SK-N-SH (cell line): Measurements from ENCODE around the gene CLDN9. TPM values are rescaled to one million over a fixed set of nuclear protein-coding genes. Genes with fewer than 3 reads are reported as not detected.

Experiments used
- CTCF ChIA-PET: fragments of 300-600, 350-600 bp; formaldehyde crosslinking; extraction: SDS; loops from one replicate; lab custom pipeline; 2021; lab: Yijun Ruan, JAX
- POLR2A ChIA-PET: fragments of 350-600 bp; sonication (Branson Sonifier 250); formaldehyde crosslinking; extraction: SDS; loops from one replicate; lab custom pipeline; 2020; ENCODE audit warnings: antibody characterized with exemption, inconsistent platforms; lab: Yijun Ruan, JAX
- DNase-seq: peaks from one replicate; pipeline ENCODE4 v3.0.0; 2012
- H2AFZ ChIP-seq: fragments of 200-600 bp; sonication (generic); 2 replicates; pipeline ENCODE4 v1.8.1; 2016; ENCODE audit warnings: antibody characterized with exemption, mild to moderate bottlenecking, low read depth
- H3F3A ChIP-seq: fragments of 200-600 bp; sonication (generic); replicated peaks from 2 replicates; pipeline ENCODE3; 2016; ENCODE audit warnings: antibody characterized with exemption, mild to moderate bottlenecking; ENCODE audit not compliant: insufficient read depth
- H3K27ac ChIP-seq, 2 experiments: fragments of 200-500 bp in 1 of 2; fragments of 200-600 bp in 1 of 2; sonication (Bioruptor generic) in 1 of 2; sonication (generic), shearing (Covaris generic) in 1 of 2; 2 replicates each; pipeline versions ENCODE4 v1.5.1 to v1.6.1; 2014 to 2016; ENCODE audit warnings: low read depth in 2 of 2, inconsistent platforms in 1 of 2, low read length in 1 of 2, mild to moderate bottlenecking in 1 of 2, mixed read lengths in 1 of 2
- H3K27me3 ChIP-seq: fragments of 200-600 bp; sonication (generic), shearing (Covaris generic); 2 replicates; pipeline ENCODE4 v1.6.1; 2016; ENCODE audit warnings: mixed run types; ENCODE audit not compliant: insufficient read depth
- H3K36me3 ChIP-seq, 2 experiments: fragments of 200-500 bp in 1 of 2; fragments of 200-600 bp in 1 of 2; sonication (Bioruptor generic) in 1 of 2; sonication (generic) in 1 of 2; replicated peaks in 1 of 2; 2 replicates each; pipeline versions ENCODE3 to v1.5.1; 2014 to 2016; ENCODE audit warnings: low read length in 1 of 2, mild to moderate bottlenecking in 1 of 2; ENCODE audit not compliant: insufficient read depth in 2 of 2, control insufficient read depth in 1 of 2
- H3K4me1 ChIP-seq, 2 experiments: fragments of 200-500 bp in 1 of 2; fragments of 200-600 bp in 1 of 2; sonication (Bioruptor generic) in 1 of 2; sonication (generic), shearing (Covaris generic) in 1 of 2; 2 replicates each; pipeline versions ENCODE4 v1.5.1 to v1.6.1; 2014 to 2016; ENCODE audit warnings: low read depth in 1 of 2, low read length in 1 of 2, mixed run types in 1 of 2; ENCODE audit not compliant: insufficient read depth in 2 of 2, control insufficient read depth in 1 of 2
- H3K4me2 ChIP-seq: fragments of 200-600 bp; sonication (generic), shearing (Covaris generic); 2 replicates; pipeline ENCODE4 v1.6.1; 2017; ENCODE audit warnings: mixed run types
- H3K4me3 ChIP-seq, 2 experiments: fragments of 200-500 bp in 1 of 2; fragments of 200-600 bp in 1 of 2; sonication (Bioruptor generic) in 1 of 2; sonication (generic), shearing (Covaris generic) in 1 of 2; 2 replicates each; pipeline versions ENCODE4 v1.5.1 to v1.8.1; 2014 to 2016; ENCODE audit warnings: low read depth in 2 of 2, inconsistent platforms in 1 of 2, low read length in 1 of 2, mild to moderate bottlenecking in 1 of 2, mixed read lengths in 1 of 2, moderate library complexity in 1 of 2
- H3K79me2 ChIP-seq: fragments of 200-600 bp; sonication (generic); 2 replicates; pipeline ENCODE4 v1.8.1; 2017; ENCODE audit warnings: mild to moderate bottlenecking; ENCODE audit not compliant: insufficient read depth
- H3K9ac ChIP-seq: fragments of 200-600 bp; sonication (generic); 2 replicates; pipeline ENCODE4 v1.6.1; 2017; ENCODE audit warnings: mixed run types
- H3K9me2 ChIP-seq: fragments of 200-600 bp; sonication (generic); 2 replicates; pipeline ENCODE4 v1.6.1; 2017; ENCODE audit warnings: mixed run types
- H3K9me3 ChIP-seq: fragments of 200-600 bp; sonication (generic); 2 replicates; pipeline ENCODE4 v1.6.1; 2017; ENCODE audit warnings: mixed run types, mild to moderate bottlenecking, moderate library complexity
- H4K20me1 ChIP-seq: fragments of 200-600 bp; sonication (generic); 2 replicates; pipeline ENCODE4 v1.6.1; 2017; ENCODE audit warnings: mild to moderate bottlenecking, mixed run types; ENCODE audit not compliant: insufficient read depth
- CHD2 ChIP-seq: fragments of 150-350 bp; IDR thresholded peaks from 2 replicates; pipeline ENCODE4 v1.6.1; 2018; ENCODE audit warnings: low read length; ENCODE audit not compliant: partially characterized antibody
- ELF1 ChIP-seq: IDR thresholded peaks from 2 replicates; pipeline ENCODE4 v1.4.0; 2012
- EP300 ChIP-seq, 2 experiments: IDR thresholded peaks; 2 replicates each; pipeline versions ENCODE4 v1.4.0 to v1.6.1; 2012; ENCODE audit warnings: borderline replicate concordance in 1 of 2, low read depth in 1 of 2, low read length in 1 of 2
- EZH2phosphoT487 ChIP-seq: fragments of 200-600 bp; sonication (generic); IDR thresholded peaks from 2 replicates; pipeline ENCODE4 v1.6.1; 2017; ENCODE audit warnings: low read depth, mixed run types, mild to moderate bottlenecking, antibody characterized with exemption, moderate library complexity, borderline replicate concordance
- FOXM1 ChIP-seq: IDR thresholded peaks from 2 replicates; pipeline ENCODE4 v1.4.0; 2012; ENCODE audit warnings: low read depth, mild to moderate bottlenecking
- GATA2 ChIP-seq: sonication (generic); formaldehyde crosslinking; IDR thresholded peaks from 2 replicates; pipeline ENCODE4 v1.5.0; 2020; ENCODE audit warnings: mild to moderate bottlenecking, missing genetic modification reagents
- JUND ChIP-seq: IDR thresholded peaks from 2 replicates; pipeline ENCODE4 v1.4.0; 2012
- NFIC ChIP-seq: IDR thresholded peaks from 2 replicates; pipeline ENCODE4 v1.4.0; 2012; ENCODE audit warnings: borderline replicate concordance
- POLR2AphosphoS5 ChIP-seq: IDR thresholded peaks from 2 replicates; pipeline ENCODE4 v1.6.1; 2012; ENCODE audit warnings: low read depth, low read length
- REST ChIP-seq: IDR thresholded peaks from 2 replicates; pipeline ENCODE4 v1.6.1; 2012; ENCODE audit warnings: mild to moderate bottlenecking, low read depth, low read length, moderate library complexity
- RFX5 ChIP-seq: IDR thresholded peaks from 2 replicates; pipeline ENCODE4 v1.6.1; 2012; ENCODE audit warnings: mild to moderate bottlenecking, improper control_type of control experiment, low read length
- RXRA ChIP-seq: IDR thresholded peaks from 2 replicates; pipeline ENCODE4 v1.4.0; 2012; ENCODE audit warnings: low read depth, mild to moderate bottlenecking, borderline replicate concordance
- SMC3 ChIP-seq: IDR thresholded peaks from 2 replicates; pipeline ENCODE4 v1.6.1; 2012; ENCODE audit warnings: low read depth, low read length, improper control_type of control experiment
- TAF1 ChIP-seq: IDR thresholded peaks from 2 replicates; pipeline ENCODE4 v1.6.1; 2012; ENCODE audit warnings: low read depth, mild to moderate bottlenecking, low read length, moderate library complexity, borderline replicate concordance
- TCF12 ChIP-seq: IDR thresholded peaks from 2 replicates; pipeline ENCODE4 v1.4.0; 2012
- TEAD4 ChIP-seq: IDR thresholded peaks from 2 replicates; pipeline ENCODE4 v1.4.0; 2012; ENCODE audit warnings: mild to moderate bottlenecking, borderline replicate concordance; ENCODE audit not compliant: insufficient read depth
- USF1 ChIP-seq: IDR thresholded peaks from 2 replicates; pipeline ENCODE4 v1.4.0; 2012; ENCODE audit warnings: low read depth, borderline replicate concordance
- YY1 ChIP-seq: IDR thresholded peaks from 2 replicates; pipeline ENCODE4 v1.4.0; 2012; ENCODE audit warnings: low read depth, mild to moderate bottlenecking
- ZBTB33 ChIP-seq: IDR thresholded peaks from 2 replicates; pipeline ENCODE4 v1.4.0; 2012; ENCODE audit warnings: low read depth, borderline replicate concordance
- WGBS: methylation state at CpG from one replicate; pipeline ENCODE4 v1.1.6; 2017; ENCODE audit warnings: low lambda C conversion rate; 5-methylcytosine and 5-hydroxymethylcytosine counted together
- polyA plus RNA-seq, 3 experiments: library from polyadenylated mRNA; depleted of rRNA; stranded (reverse); fragments of >200 nt; gene quantifications; 2 replicates each; pipeline ENCODE4 v1.2.3, GENCODE V29; 2012

Gene CLDN9
- polyA plus RNA-seq, 1 of the 3 experiments (the other 2 are of a cell fraction): 0.08 TPM

- Histone ChIP-seq H3F3A (no peaks in the 10 kb centered on the region), H3K9me2 (no peaks in the 10 kb centered on the region), H3K4me1 (peaks cover 0 to 12% of the 10 kb centered on the region in 2 experiments; a peak in 1 of 4 replicates), H3K4me2 (no peak overlapping the region), H3K9me3 (no peaks in the 10 kb centered on the region), H2AFZ (no peak overlapping the region), H3K27ac (no peak overlapping the region), H3K79me2 (no peaks in the 10 kb centered on the region)
- ChIA-PET CTCF (interaction anchor here (1.0 to 4.1 kb wide), 15 partner anchors 12 to 110 kb away, joined by 3 to 63 read pairs (median 23); partner anchors contain the start of genes ZNF213 and ZSCAN10), POLR2A (no interaction called here)
- WGBS: 85% methylated on average over 14 of the region's 14 CpGs
- TF ChIP-seq NFIC: no peak
- TF ChIP-seq ELF1: no peak
- TF ChIP-seq ZBTB33: no peak
- no peak for TF ChIP-seq YY1
- TF ChIP-seq JUND: no peak
- TF ChIP-seq EP300 (IDR thresholded peaks at IDR 0.05; ENCODE audit: borderline replicate concordance in 1 of 2, low read depth in 1 of 2, low read length in 1 of 2): no peak
- TF ChIP-seq TCF12: no peak
- TF ChIP-seq SMC3: no peak
- TF ChIP-seq EZH2phosphoT487: no peak
- TF ChIP-seq GATA2: no peak
- no peak for TF ChIP-seq USF1
- no peak for TF ChIP-seq RXRA
- TF ChIP-seq TEAD4: no peak
- no peak for TF ChIP-seq REST
- TF ChIP-seq TAF1: no peak
- no peak for TF ChIP-seq CHD2
- no peak for TF ChIP-seq POLR2AphosphoS5
- no peak for TF ChIP-seq FOXM1
- TF ChIP-seq RFX5: no peak
- TF ChIP-seq, all 33 proteins: peak for 0
- DNase-seq: no peak
- Histone ChIP-seq H3K27me3 (no peaks in the 10 kb centered on the region), H3K36me3 (no peaks in the 10 kb centered on the region), H3K9ac (no peak overlapping the region), H3K4me3 (no peak overlapping the region), H4K20me1 (no peaks in the 10 kb centered on the region)
Observed at GRCh38 chr16:3060339-3061127, 47.8 kb downstream of the CLDN9 start.
